Stomach (tissue), 9 donors: ENCODE data around the gene ARAP2. TPM values are rescaled to one million over a fixed set of nuclear protein-coding genes. Genes with fewer than 3 reads are reported as not detected.

ENCODE experiments used
- DNase-seq, 2 donors: peaks; one replicate each; pipeline versions ENCODE4 v3.0.0 to v3.0.0-alpha.2; 2013 to 2019
- H3K27ac ChIP-seq, 5 donors: fragments of 200-600 bp in 4 of 5; sonication (generic) in 4 of 5; one replicate each; pipeline ENCODE4 v1.5.1; 2013 to 2019; ENCODE audit warnings: mild to moderate bottlenecking in 1 of 5, moderate library complexity in 1 of 5
- H3K27me3 ChIP-seq, 3 donors: fragments of 200-600 bp; sonication (generic); one replicate each; pipeline ENCODE4 v1.5.1; 2017 to 2019; ENCODE audit warnings: mixed run types in 1 of 3
- H3K36me3 ChIP-seq, 4 donors: fragments of 200-600 bp; sonication (generic); 1 replicate in 3 of 4; 2 replicates in 1 of 4; pipeline ENCODE4 v1.5.1; 2016 to 2019
- H3K4me1 ChIP-seq, 4 donors: fragments of 200-600 bp; sonication (generic); one replicate each; pipeline ENCODE4 v1.5.1; 2016 to 2019
- H3K4me3 ChIP-seq, 4 donors: fragments of 200-600 bp; sonication (generic) in 3 of 4; one replicate each; pipeline ENCODE4 v1.5.1; 2016 to 2019; ENCODE audit warnings: mild to moderate bottlenecking in 1 of 4
- H3K9me3 ChIP-seq, 4 donors: fragments of 200-600 bp; sonication (generic); one replicate each; pipeline ENCODE4 v1.5.1; 2016 to 2019
- CTCF ChIP-seq, 7 experiments: fragments of 450-650 bp in 4 of 7; fragments of 200-600 bp in 3 of 7; sonication (generic) in 3 of 7; IDR thresholded peaks; one replicate each; pipeline ENCODE4 v1.5.1; 2016 to 2019; ENCODE audit warnings: antibody characterized with exemption in 7 of 7, control low read depth in 2 of 7, mild to moderate bottlenecking in 1 of 7
- EP300 ChIP-seq: sonication (generic); formaldehyde crosslinking; IDR thresholded peaks from one replicate; pipeline ENCODE4 v1.6.1; 2017; ENCODE audit warnings: antibody characterized with exemption
- POLR2A ChIP-seq, 4 donors: fragments of 450-650 bp; IDR thresholded peaks; one replicate each; pipeline ENCODE4 v1.6.1; 2016; ENCODE audit warnings: antibody characterized with exemption in 4 of 4, control low read depth in 2 of 4, mild to moderate bottlenecking in 1 of 4, moderate library complexity in 1 of 4
- POLR2AphosphoS5 ChIP-seq, 3 donors: sonication (generic); formaldehyde crosslinking; IDR thresholded peaks; one replicate each; pipeline ENCODE4 v1.6.1; 2016; ENCODE audit warnings: antibody characterized with exemption in 3 of 3
- WGBS, 5 donors: extraction: QIAGEN DNeasy Blood & Tissue Kit in 3 of 5; methylation state at CpG; one replicate each; pipeline versions ENCODE4 v1.1.5 to v1.1.7; 2013 to 2018; 5-methylcytosine and 5-hydroxymethylcytosine counted together
- intact Hi-C: fragments of 100-400 bp; cut with DNase I; formaldehyde crosslinking; loops from one replicate; pipeline ENCODE4 v1.15.1; 2023; ENCODE audit warnings: low total_unique reads
- polyA plus RNA-seq, 3 donors: library from polyadenylated mRNA; stranded (reverse); fragments of 200-250 nt; gene quantifications; one replicate each; pipeline ENCODE4 v1.2.3, GENCODE V29; 2013
- total RNA-seq, 5 donors: library from RNA; depleted of rRNA; stranded (reverse); fragments of >200 nt; gene quantifications; one replicate each; pipeline versions ENCODE4 v1.1.0 to v1.2.3, GENCODE V29; 2014 to 2016
- donor health status: healthy with polysubstance abuse.
- donor health status: Bipolar disorder and iron deficiency.
- donor health status: healthy.

The ARAP2 gene
- total and polyA plus RNA-seq, 8 donors, result 2.2 to 69.4 (median 19.1) TPM

GRCh38 chr4:36237366-36238313, 6.7 kb downstream of the ARAP2 start:
- Histone ChIP-seq H3K27me3 (no peaks in the 10 kb centered on the region), H3K4me1 (peaks cover 4 to 35% (median 14%) of the 10 kb centered on the region in 4 donors), H3K36me3 (peaks cover 0 to 6% (median 0%) of the 10 kb centered on the region in 4 donors), H3K27ac (no peak overlapping the region), H3K4me3 (no peak overlapping the region), H3K9me3 (no peaks in the 10 kb centered on the region)
- no peak for DNase-seq
- no peak for TF ChIP-seq POLR2A (IDR thresholded peaks at IDR 0.05)
- TF ChIP-seq POLR2AphosphoS5 (IDR thresholded peaks at IDR 0.05), result no peak
- TF ChIP-seq CTCF (IDR thresholded peaks at IDR 0.05), result no peak
- TF ChIP-seq EP300, result no peak
- 66 to 79% (median 74%) methylated on average over 4 of the region's 4 CpGs for WGBS, 5 donors
- intact Hi-C loops, result no loop called here

- H3K36me3 ChIP-seq, result peaks cover 0 to 6% (median 0%) of the 10 kb centered on the region in 4 donors
- 62 to 97% (median 95%) methylated on average over 2 of the region's 2 CpGs for WGBS, 5 donors
- H3K4me3 ChIP-seq, result no peak overlapping the region
- no peak for DNase-seq
- no peak overlapping the region for H3K27ac ChIP-seq
- H3K4me1 ChIP-seq, result peaks cover under 1 to 22% (median 7%) of the 10 kb centered on the region in 4 donors
- H3K27me3 ChIP-seq, result no peaks in the 10 kb centered on the region
- no peaks in the 10 kb centered on the region for H3K9me3 ChIP-seq
- intact Hi-C loops, result no loop called here
- no peak for TF ChIP-seq CTCF (IDR thresholded peaks at IDR 0.05)
- no peak for TF ChIP-seq POLR2A (IDR thresholded peaks at IDR 0.05)
Measured at GRCh38 chr4:36236159-36236558, 8.2 kb downstream of the ARAP2 start.

- Histone ChIP-seq H3K9me3 (no peaks in the 10 kb centered on the region), H3K4me1 (peaks cover 0 to 23% (median 2%) of the 10 kb centered on the region in 4 donors), H3K36me3 (peaks cover 0 to 6% (median 0%) of the 10 kb centered on the region in 4 donors), H3K27me3 (no peaks in the 10 kb centered on the region), H3K4me3 (no peak overlapping the region), H3K27ac (no peak overlapping the region)
- TF ChIP-seq POLR2AphosphoS5 (IDR thresholded peaks at IDR 0.05) (no peak), CTCF (IDR thresholded peaks at IDR 0.05) (no peak), POLR2A (IDR thresholded peaks at IDR 0.05) (no peak), EP300 (no peak)
- no peak for DNase-seq
- intact Hi-C loops, result no loop called here
- 65 to 70% (median 66%) methylated on average over 3 of the region's 3 CpGs for WGBS, 5 donors
Measured at GRCh38 chr4:36235306-36235705, 9.0 kb downstream of the ARAP2 start.

GRCh38 chr4:36233567-36234266, 10.6 kb downstream of the ARAP2 start:
- no peak overlapping the region for H3K4me3 ChIP-seq
- TF ChIP-seq CTCF (IDR thresholded peaks at IDR 0.05) (no peak), EP300 (no peak), POLR2AphosphoS5 (IDR thresholded peaks at IDR 0.05) (no peak)
- no peaks in the 10 kb centered on the region for H3K27me3 ChIP-seq
- WGBS, 5 donors, result 89 to 95% (median 91%) methylated on average over 10 of the region's 10 CpGs
- no peaks in the 10 kb centered on the region for H3K9me3 ChIP-seq
- peaks cover 0 to 25% (median 0%) of the 10 kb centered on the region in 4 donors for H3K4me1 ChIP-seq
- peaks cover 0 to 6% (median 0%) of the 10 kb centered on the region in 4 donors for H3K36me3 ChIP-seq
- intact Hi-C loops, result no loop called here
- no peak overlapping the region for H3K27ac ChIP-seq
- no peak for DNase-seq
